Vagina (tissue), 2 donors: ENCODE results near the gene MGLL. TPM values are rescaled to one million over a fixed set of nuclear protein-coding genes. Genes with fewer than 3 reads are reported as not detected.

Experiments
- DNase-seq, 2 donors: peaks; one replicate each; pipeline ENCODE4 v3.0.0-alpha.2; 2017; ENCODE audit errors: extremely low spot score in 2 of 2
- H3K27ac ChIP-seq: fragments of 200-600 bp; sonication (generic); one replicate; pipeline ENCODE4 v1.5.1; 2019
- H3K27me3 ChIP-seq: fragments of 200-600 bp; sonication (generic); one replicate; pipeline ENCODE4 v1.5.1; 2019
- H3K36me3 ChIP-seq, 2 donors: fragments of 200-600 bp; sonication (generic); one replicate each; pipeline ENCODE4 v1.5.1; 2017 to 2019
- H3K4me1 ChIP-seq: fragments of 200-600 bp; sonication (generic); one replicate; pipeline ENCODE4 v1.5.1; 2019
- H3K4me3 ChIP-seq, 2 donors: fragments of 200-600 bp; sonication (generic); 1 replicate in 1 of 2; 2 replicates in 1 of 2; pipeline ENCODE4 v1.5.1; 2016 to 2019
- H3K9me3 ChIP-seq: fragments of 200-600 bp; sonication (generic); one replicate; pipeline ENCODE4 v1.5.1; 2019
- CTCF ChIP-seq, 3 experiments: fragments of 450-650 bp in 2 of 3; fragments of 200-600 bp in 1 of 3; sonication (generic) in 1 of 3; IDR thresholded peaks; one replicate each; pipeline ENCODE4 v1.5.1; 2017 to 2019; ENCODE audit warnings: antibody characterized with exemption in 3 of 3, mild to moderate bottlenecking in 2 of 3, moderate library complexity in 2 of 3
- POLR2A ChIP-seq, 2 donors: fragments of 450-650 bp; IDR thresholded peaks; one replicate each; pipeline ENCODE4 v1.6.1; 2017; ENCODE audit warnings: antibody characterized with exemption in 2 of 2, mild to moderate bottlenecking in 2 of 2, moderate library complexity in 2 of 2
- POLR2AphosphoS5 ChIP-seq, 2 donors: sonication (generic); formaldehyde crosslinking; IDR thresholded peaks; one replicate each; pipeline ENCODE4 v1.9.0; 2017; ENCODE audit warnings: antibody characterized with exemption in 2 of 2, mild to moderate bottlenecking in 2 of 2, low read depth in 1 of 2; ENCODE audit not compliant: insufficient read depth in 1 of 2
- intact Hi-C: fragments of 100-400 bp; cut with DNase I; formaldehyde crosslinking; loops from one replicate; pipeline ENCODE4 v1.15.1; 2023
- total RNA-seq: library from RNA; depleted of rRNA; stranded (reverse); fragments of >200 nt; gene quantifications from one replicate; pipeline ENCODE4 v1.2.3, GENCODE V29; 2016

Gene MGLL
- total RNA-seq, 1 donor from 2014 or later: 35.6 TPM

GRCh38 chr3:127856801-127857200 lies 34.5 kb upstream of the MGLL start:
- DNase-seq: no peak
- Histone ChIP-seq H3K4me1 (no peaks in the 10 kb centered on the region), H3K27ac (no peak overlapping the region), H3K9me3 (no peaks in the 10 kb centered on the region), H3K4me3 (no peak overlapping the region), H3K36me3 (no peaks in the 10 kb centered on the region), H3K27me3 (no peaks in the 10 kb centered on the region)
- intact Hi-C loops: no loop called here
- TF ChIP-seq POLR2A (IDR thresholded peaks at IDR 0.05) (no peak), POLR2AphosphoS5 (IDR thresholded peaks at IDR 0.05; ENCODE audit: insufficient read depth in 1 of 2, low read depth in 1 of 2) (no peak), CTCF (IDR thresholded peaks at IDR 0.05) (no peak)

GRCh38 chr3:127855246-127855645 lies 32.9 kb upstream of the MGLL start:
- Histone ChIP-seq H3K9me3 (no peaks in the 10 kb centered on the region), H3K4me3 (no peak overlapping the region), H3K27ac (no peak overlapping the region), H3K4me1 (no peaks in the 10 kb centered on the region), H3K27me3 (no peaks in the 10 kb centered on the region), H3K36me3 (no peaks in the 10 kb centered on the region)
- TF ChIP-seq POLR2AphosphoS5 (IDR thresholded peaks at IDR 0.05; ENCODE audit: insufficient read depth in 1 of 2, low read depth in 1 of 2) (no peak), CTCF (IDR thresholded peaks at IDR 0.05) (no peak), POLR2A (IDR thresholded peaks at IDR 0.05) (no peak)
- intact Hi-C loops: no loop called here
- no peak for DNase-seq

- Histone ChIP-seq H3K27ac (no peak overlapping the region), H3K36me3 (no peaks in the 10 kb centered on the region), H3K4me3 (no peak overlapping the region), H3K4me1 (no peaks in the 10 kb centered on the region), H3K9me3 (no peaks in the 10 kb centered on the region), H3K27me3 (no peaks in the 10 kb centered on the region)
- DNase-seq: no peak
- TF ChIP-seq CTCF (IDR thresholded peaks at IDR 0.05): no peak
- intact Hi-C loops: no loop called here
Observed at GRCh38 chr3:127853681-127854080, 31.4 kb upstream of the MGLL start.

GRCh38 chr3:127851899-127852298 lies 29.6 kb upstream of the MGLL start:
- TF ChIP-seq POLR2AphosphoS5 (IDR thresholded peaks at IDR 0.05; ENCODE audit: insufficient read depth in 1 of 2, low read depth in 1 of 2) (no peak), CTCF (IDR thresholded peaks at IDR 0.05) (no peak)
- Histone ChIP-seq H3K9me3 (no peaks in the 10 kb centered on the region), H3K36me3 (no peaks in the 10 kb centered on the region), H3K27ac (no peak overlapping the region), H3K4me3 (no peak overlapping the region), H3K4me1 (no peaks in the 10 kb centered on the region), H3K27me3 (no peaks in the 10 kb centered on the region)
- no peak for DNase-seq
- intact Hi-C loops: no loop called here

- Histone ChIP-seq H3K27me3 (no peaks in the 10 kb centered on the region), H3K36me3 (no peaks in the 10 kb centered on the region), H3K4me3 (no peak overlapping the region), H3K9me3 (no peaks in the 10 kb centered on the region), H3K4me1 (no peaks in the 10 kb centered on the region), H3K27ac (no peak overlapping the region)
- intact Hi-C loops: no loop called here
- TF ChIP-seq POLR2A (IDR thresholded peaks at IDR 0.05): no peak
- TF ChIP-seq POLR2AphosphoS5 (IDR thresholded peaks at IDR 0.05; ENCODE audit: insufficient read depth in 1 of 2, low read depth in 1 of 2): no peak
- TF ChIP-seq CTCF (IDR thresholded peaks at IDR 0.05): no peak
- no peak for DNase-seq
Observed at GRCh38 chr3:127849368-127849767, 27.1 kb upstream of the MGLL start.
